ENCODE results near the gene BPGM.

- TF ChIP-seq CTCF (IDR thresholded peaks at IDR 0.05; ENCODE audit: low read length) (no peak), EZH2 (IDR thresholded peaks at IDR 0.05; ENCODE audit: borderline replicate concordance, low read length) (no peak)
Measured at GRCh38 chr7:134710511-134710853, 63.8 kb downstream of the BPGM start.
